Esophagus muscularis mucosa (tissue), 4 donors: Measurements from ENCODE around the gene CNTN5. TPM values are rescaled to one million over a fixed set of nuclear protein-coding genes. Genes with fewer than 3 reads are reported as not detected.

Experiments
- DNase-seq: peaks from one replicate; pipeline ENCODE4 v3.0.0-alpha.2; 2017; ENCODE audit errors: extremely low spot score
- H3K27ac ChIP-seq, 4 donors: fragments of 200-600 bp; sonication (generic); replicated peaks in 1 of 4; 1 replicate in 3 of 4; 2 replicates in 1 of 4; pipeline ENCODE4 v1.5.1; 2016 to 2019; ENCODE audit warnings: mild to moderate bottlenecking in 1 of 4
- H3K27me3 ChIP-seq, 4 donors: fragments of 200-600 bp; sonication (generic); one replicate each; pipeline versions ENCODE4 v1.5.1 to v1.6.0; 2016 to 2019
- H3K36me3 ChIP-seq, 4 donors: fragments of 200-600 bp; sonication (generic); one replicate each; pipeline ENCODE4 v1.5.1; 2016 to 2019
- H3K4me1 ChIP-seq, 4 donors: fragments of 200-600 bp; sonication (generic); one replicate each; pipeline ENCODE4 v1.5.1; 2016 to 2019
- H3K4me3 ChIP-seq, 4 donors: fragments of 200-600 bp; sonication (generic); 1 replicate in 2 of 4; 2 replicates in 2 of 4; pipeline ENCODE4 v1.5.1; 2016 to 2019; ENCODE audit warnings: mild to moderate bottlenecking in 4 of 4, moderate library complexity in 1 of 4
- H3K9me3 ChIP-seq, 4 donors: fragments of 200-600 bp; sonication (generic); 1 replicate in 3 of 4; 2 replicates in 1 of 4; pipeline ENCODE4 v1.5.1; 2016 to 2019
- EP300 ChIP-seq: sonication (generic); formaldehyde crosslinking; IDR thresholded peaks from one replicate; pipeline ENCODE4 v1.6.1; 2017; ENCODE audit warnings: antibody characterized with exemption
- POLR2A ChIP-seq: fragments of 450-650 bp; IDR thresholded peaks from one replicate; pipeline ENCODE4 v1.6.1; 2017; ENCODE audit warnings: antibody characterized with exemption, moderate library complexity, mild to moderate bottlenecking, low read depth
- POLR2AphosphoS5 ChIP-seq, 2 donors: sonication (generic); formaldehyde crosslinking; IDR thresholded peaks; one replicate each; pipeline ENCODE4 v1.6.1; 2017; ENCODE audit warnings: antibody characterized with exemption in 2 of 2
- WGBS: methylation state at CpG from one replicate; pipeline ENCODE4 v1.1.5; 2018; 5-methylcytosine and 5-hydroxymethylcytosine counted together
- intact Hi-C: fragments of 100-400 bp; cut with DNase I; formaldehyde crosslinking; loops from one replicate; pipeline ENCODE4 v1.15.1; 2023
- total RNA-seq, 4 donors: library from RNA; depleted of rRNA; stranded (reverse); fragments of >200 nt; gene quantifications; one replicate each; pipeline versions ENCODE4 v1.1.0 to v1.2.1, GENCODE V29; 2016
- TF ChIP-seq, protein P1 (sequence below), 3 experiments: fragments of 200-600 bp in 2 of 3; fragments of 450-650 bp in 1 of 3; sonication (generic) in 2 of 3; IDR thresholded peaks; one replicate each; pipeline ENCODE4 v1.5.1; 2017 to 2019; ENCODE audit warnings: antibody characterized with exemption in 3 of 3, mild to moderate bottlenecking in 2 of 3, moderate library complexity in 1 of 3

CNTN5 gene
- total RNA-seq, 4 donors from 2014 or later = 0.06 TPM; not detected in 3

DNA sequence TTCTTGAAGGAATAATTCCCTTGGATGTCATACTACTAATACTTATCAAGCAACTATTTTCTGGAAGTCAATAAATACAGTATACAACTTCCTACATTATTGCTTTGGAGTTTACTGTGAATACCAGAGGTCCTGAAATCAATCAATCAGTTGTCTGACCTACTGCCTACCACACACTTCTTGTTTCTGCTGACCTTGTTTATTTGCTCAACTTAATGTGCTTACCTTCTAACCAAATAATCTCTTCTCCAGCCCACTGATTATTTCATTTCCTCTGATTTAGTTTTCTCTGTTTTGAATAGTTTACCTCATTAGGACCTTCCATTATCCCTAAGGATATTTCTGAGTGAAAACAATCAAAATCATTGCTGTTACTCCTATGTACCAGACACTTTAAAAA, 1142.7 kb downstream of the CNTN5 start:
- intact Hi-C loops = no loop called here
- no peaks in the 10 kb centered on the region for H3K4me1 ChIP-seq
- no peaks in the 10 kb centered on the region for H3K9me3 ChIP-seq
- TF ChIP-seq POLR2A (no peak), EP300 (no peak), POLR2AphosphoS5 (IDR thresholded peaks at IDR 0.05) (no peak)
- TF ChIP-seq, protein P1, sequence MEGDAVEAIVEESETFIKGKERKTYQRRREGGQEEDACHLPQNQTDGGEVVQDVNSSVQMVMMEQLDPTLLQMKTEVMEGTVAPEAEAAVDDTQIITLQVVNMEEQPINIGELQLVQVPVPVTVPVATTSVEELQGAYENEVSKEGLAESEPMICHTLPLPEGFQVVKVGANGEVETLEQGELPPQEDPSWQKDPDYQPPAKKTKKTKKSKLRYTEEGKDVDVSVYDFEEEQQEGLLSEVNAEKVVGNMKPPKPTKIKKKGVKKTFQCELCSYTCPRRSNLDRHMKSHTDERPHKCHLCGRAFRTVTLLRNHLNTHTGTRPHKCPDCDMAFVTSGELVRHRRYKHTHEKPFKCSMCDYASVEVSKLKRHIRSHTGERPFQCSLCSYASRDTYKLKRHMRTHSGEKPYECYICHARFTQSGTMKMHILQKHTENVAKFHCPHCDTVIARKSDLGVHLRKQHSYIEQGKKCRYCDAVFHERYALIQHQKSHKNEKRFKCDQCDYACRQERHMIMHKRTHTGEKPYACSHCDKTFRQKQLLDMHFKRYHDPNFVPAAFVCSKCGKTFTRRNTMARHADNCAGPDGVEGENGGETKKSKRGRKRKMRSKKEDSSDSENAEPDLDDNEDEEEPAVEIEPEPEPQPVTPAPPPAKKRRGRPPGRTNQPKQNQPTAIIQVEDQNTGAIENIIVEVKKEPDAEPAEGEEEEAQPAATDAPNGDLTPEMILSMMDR (IDR thresholded peaks at IDR 0.05) = no peak
- H3K27me3 ChIP-seq = no peaks in the 10 kb centered on the region
- no peak overlapping the region for H3K4me3 ChIP-seq
- no peak for DNase-seq
- H3K27ac ChIP-seq = no peak overlapping the region
- no peaks in the 10 kb centered on the region for H3K36me3 ChIP-seq

GRCh38 chr11:100174881-100175280, 1154.1 kb downstream of the CNTN5 start:
- H3K27ac ChIP-seq = no peak overlapping the region
- no peaks in the 10 kb centered on the region for H3K9me3 ChIP-seq
- DNase-seq = no peak
- intact Hi-C loops = no loop called here
- H3K4me3 ChIP-seq = no peak overlapping the region
- 59% methylated on average over 3 of the region's 3 CpGs for WGBS
- no peaks in the 10 kb centered on the region for H3K27me3 ChIP-seq
- TF ChIP-seq POLR2AphosphoS5 (IDR thresholded peaks at IDR 0.05) = no peak
- TF ChIP-seq, protein P1 (IDR thresholded peaks at IDR 0.05) = no peak
- H3K4me1 ChIP-seq = no peaks in the 10 kb centered on the region
- H3K36me3 ChIP-seq = no peaks in the 10 kb centered on the region

GRCh38 chr11:100176456-100176855, 1155.7 kb downstream of the CNTN5 start:
- H3K27ac ChIP-seq = no peak overlapping the region
- H3K4me1 ChIP-seq = no peaks in the 10 kb centered on the region
- intact Hi-C loops = no loop called here
- DNase-seq = no peak
- no peak overlapping the region for H3K4me3 ChIP-seq
- H3K9me3 ChIP-seq = no peaks in the 10 kb centered on the region
- H3K36me3 ChIP-seq = no peaks in the 10 kb centered on the region
- TF ChIP-seq POLR2A = no peak
- no peak for TF ChIP-seq EP300
- TF ChIP-seq, protein P1 (IDR thresholded peaks at IDR 0.05) = no peak
- no peak for TF ChIP-seq POLR2AphosphoS5 (IDR thresholded peaks at IDR 0.05)
- H3K27me3 ChIP-seq = no peaks in the 10 kb centered on the region

DNA sequence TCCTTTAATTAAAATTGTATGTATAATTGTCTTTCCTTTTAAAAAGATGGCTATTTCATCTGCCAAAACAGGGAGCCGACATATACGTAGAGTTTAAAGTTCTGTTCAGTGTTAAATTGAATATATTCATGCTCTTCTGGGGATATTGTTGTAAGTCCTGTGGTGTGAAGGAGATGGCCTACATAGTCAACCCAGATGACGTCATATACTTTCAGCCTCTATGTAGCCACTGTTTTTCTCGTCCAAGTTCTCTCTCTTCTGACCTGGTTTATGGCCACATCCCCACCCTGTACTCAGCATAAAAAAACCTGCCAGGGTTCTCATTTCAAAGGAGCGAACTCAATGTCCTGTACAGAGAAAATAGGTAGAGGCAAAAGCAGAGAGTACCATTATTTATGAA, 1156.9 kb downstream of the CNTN5 start:
- DNase-seq = no peak
- Histone ChIP-seq H3K36me3 (no peaks in the 10 kb centered on the region), H3K4me1 (no peaks in the 10 kb centered on the region), H3K9me3 (no peaks in the 10 kb centered on the region), H3K27me3 (no peaks in the 10 kb centered on the region), H3K27ac (no peak overlapping the region), H3K4me3 (no peak overlapping the region)
- WGBS = 83% methylated on average over 5 of the region's 5 CpGs
- intact Hi-C loops = no loop called here
- TF ChIP-seq, protein P1 (IDR thresholded peaks at IDR 0.05) = no peak

DNA sequence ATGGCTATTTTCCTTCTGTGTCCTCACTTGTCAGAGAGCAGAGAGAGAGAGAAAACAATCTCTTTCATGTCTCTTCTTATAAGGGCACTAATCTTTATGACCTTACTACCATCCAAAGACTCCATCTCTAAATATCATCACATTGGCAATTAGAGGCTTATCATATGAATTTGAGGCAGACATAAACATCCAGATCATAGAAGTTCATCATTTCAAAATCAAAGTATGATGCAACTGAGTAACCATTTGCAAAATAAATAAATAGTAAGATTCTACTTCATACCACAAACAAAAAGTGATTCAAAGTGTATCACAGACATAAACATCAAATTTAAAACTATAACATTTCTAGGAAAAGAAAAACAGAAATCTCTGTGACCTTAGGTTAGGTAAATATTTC, 1161.6 kb downstream of the CNTN5 start:
- no peak for TF ChIP-seq POLR2A
- H3K36me3 ChIP-seq = no peaks in the 10 kb centered on the region

More for the DNA sequence above, 1161.6 kb downstream of the CNTN5 start:
- H3K9me3 ChIP-seq = no peaks in the 10 kb centered on the region
- H3K27ac ChIP-seq = no peak overlapping the region
- no peak for DNase-seq
- no peaks in the 10 kb centered on the region for H3K4me1 ChIP-seq
- intact Hi-C loops = no loop called here
- H3K4me3 ChIP-seq = no peak overlapping the region
- no peaks in the 10 kb centered on the region for H3K27me3 ChIP-seq
